ENCODE measurements around the gene MINDY4.

Gene MINDY4

GRCh38 chr7:30743371-30744074, 27.7 kb upstream of the MINDY4 start:
- DNase-seq = no peak

GRCh38 chr7:30744075-30744417, 27.2 kb upstream of the MINDY4 start:
- DNase-seq = no peak

- DNase-seq = no peak
These were observed 25.8 kb upstream of the MINDY4 start for GRCh38 chr7:30745261-30745941.

DNA sequence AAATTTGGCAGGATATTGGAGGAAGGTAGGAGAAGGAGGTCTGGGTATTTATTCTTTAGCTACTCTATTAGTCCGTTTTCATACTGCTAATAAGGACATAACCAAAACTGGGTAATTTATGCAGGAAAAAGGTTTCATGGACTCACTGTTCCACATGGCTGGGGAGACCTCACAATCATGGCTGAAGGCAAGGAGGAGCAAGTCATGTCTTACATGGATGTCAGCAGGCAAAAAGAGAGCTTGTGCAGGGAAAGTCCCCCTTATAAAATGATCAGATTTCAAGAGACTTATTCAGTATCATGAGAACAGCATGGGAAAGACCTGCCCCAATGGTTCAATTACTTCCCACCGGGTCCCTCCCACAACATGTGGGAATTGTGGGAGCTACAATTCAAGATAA, 21.2 kb upstream of the MINDY4 start:
- no peak for DNase-seq

DNA sequence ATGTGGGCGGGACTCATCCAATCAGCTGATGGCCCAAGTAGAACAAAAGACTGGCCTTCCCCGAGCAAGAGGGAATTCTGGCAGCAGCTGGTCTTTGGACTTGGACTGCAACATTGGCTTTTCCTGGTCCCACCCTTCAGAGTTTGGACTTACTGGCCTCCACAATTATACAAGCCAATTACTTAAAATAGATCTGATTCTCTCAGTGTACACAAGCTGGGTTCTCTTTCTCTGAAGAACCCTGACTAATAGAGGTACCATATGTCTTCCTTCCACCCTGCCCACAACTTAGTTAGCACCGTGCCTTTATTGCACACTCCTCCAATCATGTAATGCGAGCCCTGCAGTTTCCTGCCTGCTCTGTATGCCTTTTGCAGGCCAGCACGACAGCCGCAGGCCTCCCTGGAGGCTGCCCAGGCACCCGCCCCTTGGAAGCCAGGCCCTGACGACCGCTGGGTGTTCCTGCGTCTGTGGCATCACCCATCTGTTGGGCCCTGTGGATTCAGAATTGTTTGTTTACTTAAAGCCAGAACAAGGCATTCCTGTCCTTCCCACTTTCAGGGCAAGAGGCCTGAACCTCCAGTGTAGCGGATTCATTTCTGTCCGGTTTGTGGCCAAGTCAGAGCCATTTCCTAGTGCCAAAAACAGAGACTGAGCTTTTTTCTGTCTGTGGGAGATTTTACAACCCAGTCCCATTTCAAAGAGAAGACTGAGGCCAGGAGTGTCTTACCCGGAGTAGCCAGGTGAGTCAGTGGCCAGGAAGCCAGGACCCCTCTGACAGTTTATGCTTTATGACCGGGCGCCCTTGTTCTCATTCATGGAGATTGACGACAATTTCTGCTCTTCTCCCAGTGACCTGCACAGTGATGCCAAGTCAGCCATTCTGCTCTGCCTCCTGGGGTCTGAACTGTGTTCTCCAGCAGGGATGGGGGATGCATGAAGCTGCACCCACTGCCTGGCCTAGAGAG, 20.2 kb upstream of the MINDY4 start:
- DNase-seq = peak; percentile 29

GRCh38 chr7:30751696-30752273, 19.4 kb upstream of the MINDY4 start, which contains the start of gene INMT:
TSS of gene INMT (plus strand) at chr7:30752135. CDS start at chr7:30752151, 16 bp downstream.
- DNase-seq = no peak

- DNase-seq = no peak
These were observed 18.7 kb upstream of the MINDY4 start for GRCh38 chr7:30752484-30752883.

GRCh38 chr7:30752979-30753378, 18.2 kb upstream of the MINDY4 start:
- no peak for DNase-seq

DNA sequence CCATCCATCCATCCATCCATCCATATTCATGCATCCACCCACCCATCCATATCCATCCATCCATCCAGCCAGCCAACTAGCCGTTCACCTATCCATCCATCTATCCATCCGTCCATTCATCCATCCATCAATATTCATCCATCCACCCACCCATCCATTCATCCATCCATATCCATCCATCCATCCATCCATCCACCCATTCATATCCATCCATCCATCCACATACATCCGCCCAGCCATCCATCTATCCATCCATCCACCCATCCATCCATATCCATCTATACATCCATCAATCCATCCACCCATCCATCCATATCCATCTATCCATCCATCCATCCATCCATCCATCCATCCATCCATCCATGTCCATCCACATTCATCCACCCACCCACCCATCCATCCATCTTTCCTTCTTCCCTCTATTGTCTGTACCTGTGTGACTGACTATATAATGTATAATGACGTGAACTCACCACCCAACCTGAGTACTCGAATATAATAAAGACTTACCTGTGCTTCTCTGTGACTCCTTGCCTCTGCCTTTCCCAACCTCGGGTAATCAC, 16.8 kb upstream of the MINDY4 start:
- DNase-seq = no peak

DNA sequence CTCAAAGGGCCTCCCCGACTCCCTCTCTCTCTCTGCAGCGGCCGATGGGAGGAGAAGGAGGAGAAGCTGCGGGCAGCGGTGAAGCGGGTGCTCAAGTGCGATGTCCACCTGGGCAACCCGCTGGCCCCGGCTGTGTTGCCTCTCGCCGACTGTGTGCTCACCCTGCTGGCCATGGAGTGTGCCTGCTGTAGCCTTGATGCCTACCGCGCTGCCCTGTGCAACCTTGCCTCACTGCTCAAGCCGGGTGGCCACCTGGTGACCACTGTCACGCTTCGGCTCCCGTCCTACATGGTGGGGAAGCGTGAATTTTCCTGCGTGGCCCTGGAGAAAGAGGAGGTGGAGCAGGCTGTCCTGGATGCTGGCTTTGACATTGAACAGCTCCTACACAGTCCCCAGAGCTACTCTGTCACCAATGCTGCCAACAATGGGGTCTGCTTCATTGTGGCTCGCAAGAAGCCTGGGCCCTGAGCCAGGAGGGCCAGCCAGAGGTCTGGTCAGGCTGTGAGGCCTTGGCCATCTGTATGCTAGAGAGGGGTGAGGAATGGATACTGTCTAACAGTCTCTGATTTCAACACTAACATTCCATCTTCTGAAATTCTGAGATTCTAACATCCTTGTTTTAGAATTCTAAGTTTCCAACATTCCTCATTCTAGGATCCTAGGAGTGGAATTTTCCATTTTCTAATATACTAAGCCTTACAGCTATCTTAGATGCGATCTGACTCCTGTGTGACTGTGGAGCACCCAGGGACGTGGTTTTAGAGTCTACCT, 15.6 kb upstream of the MINDY4 start:
- no peak for DNase-seq

- no peak for DNase-seq
These were observed 13.9 kb upstream of the MINDY4 start for GRCh38 chr7:30757342-30757692.

- DNase-seq = no peak
These were observed 10.6 kb upstream of the MINDY4 start for GRCh38 chr7:30760514-30761213.

- no peak for DNase-seq
These were observed 9.7 kb upstream of the MINDY4 start for GRCh38 chr7:30761214-30762156.

DNA sequence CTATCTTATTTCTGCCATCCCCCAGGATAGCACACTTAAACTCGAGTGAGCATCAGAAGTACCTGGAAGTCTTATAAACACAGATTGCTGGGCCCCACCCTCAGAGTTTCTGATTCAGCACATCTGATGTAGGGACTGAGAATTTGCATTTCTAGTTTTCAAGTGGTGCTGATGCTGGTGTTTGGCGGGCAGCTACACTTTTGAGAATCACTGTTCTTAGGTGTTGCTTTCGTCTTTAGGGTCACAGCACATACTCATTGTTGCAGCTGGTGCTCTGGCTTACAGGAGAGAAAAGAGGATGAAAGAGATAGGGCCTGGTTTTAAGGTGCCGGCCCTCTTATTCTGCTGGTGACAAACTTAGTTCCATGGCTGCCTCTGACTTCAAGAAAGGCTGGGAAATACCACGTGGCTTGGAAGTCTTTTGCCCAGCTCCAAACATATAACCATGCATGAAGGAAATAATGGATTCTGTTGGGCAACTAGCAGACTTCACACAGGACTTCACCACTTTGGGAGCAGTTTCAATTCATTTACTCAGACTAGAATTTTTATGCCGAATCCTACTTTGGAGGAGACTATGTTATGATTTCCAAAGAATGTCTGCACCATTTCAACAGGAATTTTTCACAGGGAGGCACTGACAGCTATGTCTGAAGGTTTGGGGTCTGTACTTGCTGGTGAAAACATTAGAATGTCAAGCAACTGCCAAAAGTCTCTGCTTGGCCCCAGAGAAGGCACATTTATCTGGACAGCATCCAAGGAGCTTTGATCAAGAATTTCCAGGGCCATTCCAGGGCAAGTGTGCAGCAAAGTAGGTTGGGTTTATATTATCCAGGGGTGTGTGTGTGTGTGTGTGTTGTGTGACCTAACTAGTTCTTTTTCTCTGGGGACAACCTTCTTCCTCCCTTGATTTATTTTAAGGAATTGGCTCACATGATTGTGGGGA, 6.9 kb upstream of the MINDY4 start:
- no peak for DNase-seq

DNA sequence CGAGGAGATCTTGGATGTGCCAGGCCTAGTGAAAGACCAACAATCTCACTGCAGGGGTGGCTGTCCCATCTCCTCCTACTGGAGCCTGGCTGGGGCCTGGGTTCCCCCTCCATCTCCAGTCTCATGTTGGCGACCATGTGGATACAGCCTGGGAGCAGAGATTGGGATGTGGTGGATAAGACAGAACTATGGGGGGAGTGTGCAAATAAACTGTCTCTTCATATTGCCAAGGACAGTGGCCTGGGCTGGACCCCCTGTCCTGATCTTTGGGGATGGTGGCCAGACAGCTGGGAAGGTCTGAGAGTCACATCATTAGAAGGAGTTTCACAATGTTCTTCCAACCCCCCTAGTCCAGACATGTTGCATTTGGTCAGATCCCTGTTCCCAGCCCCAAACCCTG, 5.8 kb upstream of the MINDY4 start:
- no peak for DNase-seq

DNA sequence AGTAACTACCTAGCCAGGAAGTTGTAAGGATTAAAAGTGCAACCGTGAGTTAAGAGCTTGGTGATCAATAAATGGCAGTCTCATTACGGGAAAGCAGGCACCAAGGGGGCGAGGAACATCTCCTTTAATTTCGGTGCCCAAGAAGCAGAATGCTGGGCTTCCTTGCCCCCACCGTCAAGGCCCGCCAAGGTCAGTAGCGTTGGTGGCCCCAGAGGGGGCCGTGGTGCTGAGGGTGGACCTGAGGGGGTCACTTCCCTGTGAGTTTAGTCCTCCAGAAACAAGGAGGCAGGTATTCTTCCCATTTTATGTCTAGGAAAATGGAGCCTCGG, 408 bp upstream of the MINDY4 start:
- DNase-seq = no peak

DNA sequence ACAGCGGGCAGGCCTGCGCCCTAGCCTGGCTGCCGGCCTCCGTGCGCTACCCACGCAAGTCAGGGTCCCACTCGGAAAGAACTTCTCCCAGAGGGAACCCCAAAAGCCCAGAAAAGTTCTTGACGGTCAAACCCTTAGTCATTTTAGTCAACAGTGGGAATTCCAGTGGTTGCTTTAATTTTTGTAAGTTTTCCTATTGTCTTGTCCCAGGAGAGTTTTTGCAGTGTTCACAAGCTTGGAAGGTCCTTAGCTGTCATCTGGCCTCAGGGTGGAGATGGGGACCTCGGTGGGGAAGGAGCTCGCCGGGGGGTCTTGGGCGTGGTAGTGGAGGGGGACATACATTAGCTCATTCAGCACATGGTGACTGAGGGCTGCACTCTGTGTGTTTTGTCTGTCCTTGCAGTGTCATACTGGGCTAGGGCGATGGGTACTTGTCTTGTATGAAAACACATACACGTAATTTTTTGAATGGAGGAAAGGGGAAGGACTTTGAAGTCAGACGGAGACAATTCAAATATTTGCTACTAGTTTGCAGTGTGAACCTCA, 736 bp downstream of the MINDY4 start:
- no peak for DNase-seq

DNA sequence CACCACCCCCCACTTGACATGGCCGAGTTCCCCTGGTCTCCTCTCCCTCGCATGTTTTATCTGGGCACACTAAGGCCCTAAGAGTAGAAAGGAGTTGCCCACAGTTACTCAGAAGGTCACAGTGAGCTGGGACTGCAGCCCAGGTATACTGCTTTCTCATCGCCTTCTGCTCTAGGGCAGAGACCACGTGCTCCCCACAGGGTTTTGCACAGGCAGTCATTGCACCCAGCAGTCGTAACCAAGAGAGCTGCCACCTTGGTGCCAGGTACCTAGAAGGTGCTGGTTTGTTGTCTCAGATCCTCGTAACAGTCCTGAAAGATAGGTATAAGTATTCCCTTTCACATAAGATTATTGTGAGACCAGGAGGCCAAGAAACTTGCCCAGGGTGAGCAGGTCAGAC, 1.8 kb downstream of the MINDY4 start:
- no peak for DNase-seq

- DNase-seq = no peak
These were observed 4.8 kb downstream of the MINDY4 start for GRCh38 chr7:30775992-30776391.

Measured in NCI-H1694 (cell line).